GDM1 (cell line): ENCODE measurements around the gene TAX1BP1.

Experiments
- DNase-seq: peaks from one replicate; lab custom pipeline; 2025; lab: John Stamatoyannopoulos, UW

TAX1BP1 gene

GRCh38 chr7:27781188-27781587, 41.2 kb downstream of the TAX1BP1 start:
- no peak for DNase-seq

- no peak for DNase-seq
These were observed 42.9 kb downstream of the TAX1BP1 start for GRCh38 chr7:27782849-27783248.

GRCh38 chr7:27784399-27785053, 44.6 kb downstream of the TAX1BP1 start:
- DNase-seq, result no peak

- no peak for DNase-seq
These were observed 48.5 kb downstream of the TAX1BP1 start for GRCh38 chr7:27788437-27788836.

- DNase-seq, result no peak
These were observed 53.8 kb downstream of the TAX1BP1 start for GRCh38 chr7:27793780-27794179.

GRCh38 chr7:27795977-27796376, 56.0 kb downstream of the TAX1BP1 start:
- DNase-seq, result no peak

GRCh38 chr7:27799212-27799611, 59.2 kb downstream of the TAX1BP1 start:
- no peak for DNase-seq

- no peak for DNase-seq
These were observed 63.0 kb downstream of the TAX1BP1 start for GRCh38 chr7:27802999-27803398.

GRCh38 chr7:27804139-27804538, 64.2 kb downstream of the TAX1BP1 start:
- no peak for DNase-seq

- no peak for DNase-seq
These were observed 68.7 kb downstream of the TAX1BP1 start for GRCh38 chr7:27808626-27809025.

- DNase-seq, result no peak
These were observed 70.2 kb downstream of the TAX1BP1 start for GRCh38 chr7:27810186-27810585.

GRCh38 chr7:27812706-27813105, 72.7 kb downstream of the TAX1BP1 start:
- no peak for DNase-seq

- no peak for DNase-seq
These were observed 82.3 kb downstream of the TAX1BP1 start for GRCh38 chr7:27822245-27822644.

GRCh38 chr7:27825891-27826290, 85.9 kb downstream of the TAX1BP1 start:
- DNase-seq, result no peak

GRCh38 chr7:27826357-27826756, 86.4 kb downstream of the TAX1BP1 start:
- DNase-seq, result no peak

- DNase-seq, result no peak
These were observed 94.4 kb downstream of the TAX1BP1 start for GRCh38 chr7:27834179-27834921.

- no peak for DNase-seq
These were observed 95.4 kb downstream of the TAX1BP1 start for GRCh38 chr7:27835376-27835775.

GRCh38 chr7:27836536-27836935, 96.6 kb downstream of the TAX1BP1 start:
- DNase-seq, result no peak

GRCh38 chr7:27839099-27839498, 99.1 kb downstream of the TAX1BP1 start:
- DNase-seq, result no peak

- DNase-seq, result no peak
These were observed 100.4 kb downstream of the TAX1BP1 start for GRCh38 chr7:27840313-27840712.

- no peak for DNase-seq
These were observed 100.9 kb downstream of the TAX1BP1 start for GRCh38 chr7:27840760-27841364.

GRCh38 chr7:27842094-27842692, 102.2 kb downstream of the TAX1BP1 start:
- no peak for DNase-seq

- DNase-seq, result no peak
These were observed 102.9 kb downstream of the TAX1BP1 start for GRCh38 chr7:27842851-27843250.
